ENCODE results near the gene WNT2B.

WNT2B gene

DNA sequence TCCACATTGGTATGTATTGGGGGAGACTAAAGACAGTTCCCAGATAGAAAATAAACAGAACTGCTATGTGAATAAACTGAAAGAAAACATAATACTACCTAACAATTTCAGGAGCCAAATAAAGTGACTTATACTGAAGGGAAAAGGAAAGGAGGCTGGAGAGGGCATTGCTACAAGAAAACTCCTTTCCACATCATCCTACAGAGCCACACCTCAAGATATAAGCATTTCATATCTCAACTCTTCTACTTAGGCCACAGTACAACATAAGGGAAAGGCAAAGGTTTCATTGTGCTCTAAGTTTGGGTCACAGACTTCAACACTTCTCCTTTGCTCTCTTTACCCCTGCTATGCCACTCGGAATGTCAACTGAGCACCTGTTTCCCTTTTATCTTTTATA, 55.3 kb downstream of the WNT2B start:
- TF ChIP-seq TCF12 (IDR thresholded peaks at IDR 0.05; ENCODE audit: low read depth): no peak
- TF ChIP-seq TAF1 (IDR thresholded peaks at IDR 0.05; ENCODE audit: low read depth): no peak
- TF ChIP-seq EP300 (IDR thresholded peaks at IDR 0.05; ENCODE audit: borderline replicate concordance): no peak
- TF ChIP-seq NFIC (IDR thresholded peaks at IDR 0.05): no peak
- TF ChIP-seq, protein P1, sequence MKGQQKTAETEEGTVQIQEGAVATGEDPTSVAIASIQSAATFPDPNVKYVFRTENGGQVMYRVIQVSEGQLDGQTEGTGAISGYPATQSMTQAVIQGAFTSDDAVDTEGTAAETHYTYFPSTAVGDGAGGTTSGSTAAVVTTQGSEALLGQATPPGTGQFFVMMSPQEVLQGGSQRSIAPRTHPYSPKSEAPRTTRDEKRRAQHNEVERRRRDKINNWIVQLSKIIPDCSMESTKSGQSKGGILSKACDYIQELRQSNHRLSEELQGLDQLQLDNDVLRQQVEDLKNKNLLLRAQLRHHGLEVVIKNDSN (IDR thresholded peaks at IDR 0.05): no peak
- TF ChIP-seq FOXM1 (IDR thresholded peaks at IDR 0.05; ENCODE audit: borderline replicate concordance, low read depth): no peak
- TF ChIP-seq CREB1 (IDR thresholded peaks at IDR 0.05; ENCODE audit: low read depth): no peak
- TF ChIP-seq, protein P2, sequence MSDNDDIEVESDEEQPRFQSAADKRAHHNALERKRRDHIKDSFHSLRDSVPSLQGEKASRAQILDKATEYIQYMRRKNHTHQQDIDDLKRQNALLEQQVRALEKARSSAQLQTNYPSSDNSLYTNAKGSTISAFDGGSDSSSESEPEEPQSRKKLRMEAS (IDR thresholded peaks at IDR 0.05): no peak
- no peak for TF ChIP-seq YY1 (IDR thresholded peaks at IDR 0.05; ENCODE audit: low read depth)
- no peak for TF ChIP-seq ZBTB7A (IDR thresholded peaks at IDR 0.05; ENCODE audit: low read depth)
- TF ChIP-seq, protein P3, sequence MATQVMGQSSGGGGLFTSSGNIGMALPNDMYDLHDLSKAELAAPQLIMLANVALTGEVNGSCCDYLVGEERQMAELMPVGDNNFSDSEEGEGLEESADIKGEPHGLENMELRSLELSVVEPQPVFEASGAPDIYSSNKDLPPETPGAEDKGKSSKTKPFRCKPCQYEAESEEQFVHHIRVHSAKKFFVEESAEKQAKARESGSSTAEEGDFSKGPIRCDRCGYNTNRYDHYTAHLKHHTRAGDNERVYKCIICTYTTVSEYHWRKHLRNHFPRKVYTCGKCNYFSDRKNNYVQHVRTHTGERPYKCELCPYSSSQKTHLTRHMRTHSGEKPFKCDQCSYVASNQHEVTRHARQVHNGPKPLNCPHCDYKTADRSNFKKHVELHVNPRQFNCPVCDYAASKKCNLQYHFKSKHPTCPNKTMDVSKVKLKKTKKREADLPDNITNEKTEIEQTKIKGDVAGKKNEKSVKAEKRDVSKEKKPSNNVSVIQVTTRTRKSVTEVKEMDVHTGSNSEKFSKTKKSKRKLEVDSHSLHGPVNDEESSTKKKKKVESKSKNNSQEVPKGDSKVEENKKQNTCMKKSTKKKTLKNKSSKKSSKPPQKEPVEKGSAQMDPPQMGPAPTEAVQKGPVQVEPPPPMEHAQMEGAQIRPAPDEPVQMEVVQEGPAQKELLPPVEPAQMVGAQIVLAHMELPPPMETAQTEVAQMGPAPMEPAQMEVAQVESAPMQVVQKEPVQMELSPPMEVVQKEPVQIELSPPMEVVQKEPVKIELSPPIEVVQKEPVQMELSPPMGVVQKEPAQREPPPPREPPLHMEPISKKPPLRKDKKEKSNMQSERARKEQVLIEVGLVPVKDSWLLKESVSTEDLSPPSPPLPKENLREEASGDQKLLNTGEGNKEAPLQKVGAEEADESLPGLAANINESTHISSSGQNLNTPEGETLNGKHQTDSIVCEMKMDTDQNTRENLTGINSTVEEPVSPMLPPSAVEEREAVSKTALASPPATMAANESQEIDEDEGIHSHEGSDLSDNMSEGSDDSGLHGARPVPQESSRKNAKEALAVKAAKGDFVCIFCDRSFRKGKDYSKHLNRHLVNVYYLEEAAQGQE (IDR thresholded peaks at IDR 0.05; ENCODE audit: low read depth): no peak
- TF ChIP-seq EGR1 (IDR thresholded peaks at IDR 0.05): no peak
- TF ChIP-seq CEBPB (IDR thresholded peaks at IDR 0.05): no peak
- no peak for TF ChIP-seq RAD21 (IDR thresholded peaks at IDR 0.05; ENCODE audit: low read depth)

DNA sequence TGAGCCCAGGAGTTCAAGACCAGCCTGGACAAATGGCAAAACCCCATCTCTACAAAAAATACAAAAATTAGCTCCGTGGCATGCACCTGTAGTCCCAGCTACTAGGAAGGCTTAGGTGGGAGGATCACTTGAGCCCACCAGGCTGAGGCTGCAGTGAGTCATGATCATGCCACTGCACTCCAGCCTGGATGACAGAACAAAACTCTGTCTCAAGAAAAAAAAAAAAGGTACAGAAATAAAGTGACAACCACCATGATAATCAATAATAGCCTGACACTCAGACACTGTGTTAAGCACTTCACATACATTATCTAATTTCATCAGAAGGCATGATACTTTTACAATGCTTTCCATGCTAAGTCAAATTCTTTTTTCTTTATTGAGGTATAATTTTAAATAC, 57.0 kb downstream of the WNT2B start:
- no peak for TF ChIP-seq TAF1 (IDR thresholded peaks at IDR 0.05; ENCODE audit: low read depth)
- no peak for TF ChIP-seq EGR1 (IDR thresholded peaks at IDR 0.05)
- no peak for TF ChIP-seq RAD21 (IDR thresholded peaks at IDR 0.05; ENCODE audit: low read depth)
- TF ChIP-seq CREB1 (IDR thresholded peaks at IDR 0.05; ENCODE audit: low read depth): no peak
- no peak for TF ChIP-seq FOXM1 (IDR thresholded peaks at IDR 0.05; ENCODE audit: borderline replicate concordance, low read depth)
- no peak for TF ChIP-seq NFIC (IDR thresholded peaks at IDR 0.05)
- TF ChIP-seq, protein P1 (IDR thresholded peaks at IDR 0.05): no peak
- TF ChIP-seq, protein P3 (IDR thresholded peaks at IDR 0.05; ENCODE audit: low read depth): no peak
- no peak for TF ChIP-seq CEBPB (IDR thresholded peaks at IDR 0.05)
- TF ChIP-seq, protein P2 (IDR thresholded peaks at IDR 0.05): no peak
- TF ChIP-seq TEAD4 (IDR thresholded peaks at IDR 0.05): no peak
- no peak for TF ChIP-seq TCF12 (IDR thresholded peaks at IDR 0.05; ENCODE audit: low read depth)
- no peak for TF ChIP-seq YY1 (IDR thresholded peaks at IDR 0.05; ENCODE audit: low read depth)

DNA sequence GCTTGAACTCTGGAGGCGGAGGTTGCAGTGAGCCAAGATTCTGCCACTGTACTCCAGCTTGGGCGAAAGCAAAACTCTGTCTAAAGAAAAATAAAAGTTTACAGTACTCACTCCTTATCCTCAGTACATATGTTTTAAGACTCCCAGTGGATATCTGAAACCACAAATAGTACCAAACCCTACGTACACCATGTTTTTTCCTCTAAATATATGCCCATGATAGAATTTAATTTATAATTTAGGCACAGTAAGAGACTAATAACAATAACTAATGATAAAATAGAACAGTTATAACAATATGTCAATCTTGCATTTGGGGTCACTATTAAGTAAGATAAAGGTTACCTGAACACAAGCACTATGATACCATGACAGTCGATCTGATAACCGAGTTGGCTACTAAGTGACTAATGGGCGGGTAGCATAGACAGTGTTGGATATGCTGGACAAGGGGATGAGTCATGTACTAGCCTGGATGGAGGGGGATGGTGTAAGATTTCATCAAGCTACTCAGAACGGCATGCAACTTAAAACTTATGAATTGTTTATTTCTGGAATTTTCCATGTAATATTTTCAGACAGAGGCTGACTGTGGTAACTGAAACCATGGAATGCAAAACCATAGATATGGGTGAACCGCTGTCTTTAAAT, 66.5 kb downstream of the WNT2B start:
- TF ChIP-seq ZBTB7A (IDR thresholded peaks at IDR 0.05; ENCODE audit: low read depth): no peak
- TF ChIP-seq EP300 (IDR thresholded peaks at IDR 0.05; ENCODE audit: borderline replicate concordance): no peak
- TF ChIP-seq YY1 (IDR thresholded peaks at IDR 0.05; ENCODE audit: low read depth): no peak
- TF ChIP-seq TAF1 (IDR thresholded peaks at IDR 0.05; ENCODE audit: low read depth): no peak
- no peak for TF ChIP-seq NFIC (IDR thresholded peaks at IDR 0.05)
- TF ChIP-seq, protein P2 (IDR thresholded peaks at IDR 0.05): no peak
- TF ChIP-seq, protein P1 (IDR thresholded peaks at IDR 0.05): no peak
- no peak for TF ChIP-seq FOXM1 (IDR thresholded peaks at IDR 0.05; ENCODE audit: borderline replicate concordance, low read depth)
- no peak for TF ChIP-seq TEAD4 (IDR thresholded peaks at IDR 0.05)
- TF ChIP-seq CREB1 (IDR thresholded peaks at IDR 0.05; ENCODE audit: low read depth): no peak
- no peak for TF ChIP-seq CEBPB (IDR thresholded peaks at IDR 0.05)
- TF ChIP-seq RAD21 (IDR thresholded peaks at IDR 0.05; ENCODE audit: low read depth): no peak
- TF ChIP-seq TCF12 (IDR thresholded peaks at IDR 0.05; ENCODE audit: low read depth): no peak
- TF ChIP-seq, protein P3 (IDR thresholded peaks at IDR 0.05; ENCODE audit: low read depth): no peak
- no peak for TF ChIP-seq EGR1 (IDR thresholded peaks at IDR 0.05)

Measured in Ishikawa (cell line).